Trophoblast cell (in vitro differentiated cells and primary cell): ENCODE data around the gene PTBP3.
"Not testable (repeated sequence)": the region's sequence is repeated elsewhere in the genome, so short reads cannot be mapped to it uniquely, and the experiment has no call there.

ENCODE experiments used
- DNase-seq, 2 donors: peaks; one replicate each; pipeline ENCODE4 v3.0.0-alpha.2; 2016
- H2AFZ ChIP-seq: 2 replicates; pipeline ENCODE4 v1.6.1; 2013; ENCODE audit warnings: low read length, moderate library complexity, mild to moderate bottlenecking; ENCODE audit not compliant: insufficient read depth, poor library complexity
- H2AK5ac ChIP-seq: 2 replicates; pipeline ENCODE4 v1.6.1; 2013; ENCODE audit warnings: mild to moderate bottlenecking, low read length
- H2BK120ac ChIP-seq: 2 replicates; pipeline ENCODE4 v1.6.1; 2013; ENCODE audit warnings: low read length, mild to moderate bottlenecking, moderate library complexity; ENCODE audit not compliant: insufficient read depth, poor library complexity
- H2BK12ac ChIP-seq: 2 replicates; pipeline ENCODE4 v1.6.1; 2013; ENCODE audit warnings: mild to moderate bottlenecking, low read length, moderate library complexity
- H2BK5ac ChIP-seq: 2 replicates; pipeline ENCODE4 v1.6.1; 2013; ENCODE audit warnings: low read length, low read depth, moderate library complexity, mild to moderate bottlenecking; ENCODE audit not compliant: poor library complexity
- H3K14ac ChIP-seq: 2 replicates; pipeline ENCODE4 v1.6.1; 2013; ENCODE audit warnings: mild to moderate bottlenecking, low read length
- H3K18ac ChIP-seq: 2 replicates; pipeline ENCODE4 v1.6.1; 2013; ENCODE audit warnings: mild to moderate bottlenecking, low read length
- H3K23ac ChIP-seq: 2 replicates; pipeline ENCODE4 v1.6.1; 2013; ENCODE audit warnings: low read length
- H3K27ac ChIP-seq: 2 replicates; pipeline ENCODE4 v1.5.1; 2013; ENCODE audit warnings: low read depth, mild to moderate bottlenecking, inconsistent platforms, low read length, moderate library complexity
- H3K27me3 ChIP-seq: 2 replicates; pipeline ENCODE4 v1.6.1; 2013; ENCODE audit warnings: inconsistent platforms, mild to moderate bottlenecking, low read length, moderate library complexity; ENCODE audit not compliant: insufficient read depth
- H3K36me3 ChIP-seq, 2 experiments: 1 replicate in 1 of 2; 2 replicates in 1 of 2; pipeline ENCODE4 v1.6.1; 2013; ENCODE audit warnings: low read length in 2 of 2, mild to moderate bottlenecking in 2 of 2, moderate library complexity in 1 of 2; ENCODE audit not compliant: insufficient read depth in 2 of 2, control insufficient read depth in 1 of 2
- H3K4ac ChIP-seq: 2 replicates; pipeline ENCODE4 v1.6.1; 2013; ENCODE audit warnings: low read depth, mild to moderate bottlenecking, low read length, moderate library complexity
- H3K4me1 ChIP-seq, 2 experiments: 1 replicate in 1 of 2; 2 replicates in 1 of 2; pipeline ENCODE4 v1.6.1; 2013; ENCODE audit warnings: low read length in 2 of 2, mild to moderate bottlenecking in 2 of 2, moderate library complexity in 1 of 2; ENCODE audit not compliant: insufficient read depth in 2 of 2, control insufficient read depth in 1 of 2
- H3K4me2 ChIP-seq: 2 replicates; pipeline ENCODE4 v1.6.1; 2013; ENCODE audit warnings: inconsistent platforms, mild to moderate bottlenecking, low read length, moderate library complexity
- H3K4me3 ChIP-seq: 2 replicates; pipeline ENCODE4 v1.5.1; 2013; ENCODE audit warnings: mild to moderate bottlenecking, low read depth, low read length, inconsistent platforms
- H3K79me1 ChIP-seq: one replicate; pipeline ENCODE4 v1.6.1; 2013; ENCODE audit warnings: low read length
- H3K79me2 ChIP-seq: 2 replicates; pipeline ENCODE4 v1.6.1; 2013; ENCODE audit warnings: low read length, mild to moderate bottlenecking; ENCODE audit not compliant: control insufficient read depth, insufficient read depth, poor library complexity
- H3K9ac ChIP-seq: 2 replicates; pipeline ENCODE4 v1.6.1; 2013; ENCODE audit warnings: mild to moderate bottlenecking, low read length
- H3K9me3 ChIP-seq: 2 replicates; pipeline ENCODE4 v1.6.1; 2013; ENCODE audit warnings: low read depth, mild to moderate bottlenecking, control low read depth, inconsistent platforms, low read length; ENCODE audit not compliant: insufficient read depth
- H4K12ac ChIP-seq: 2 replicates; pipeline ENCODE4 v1.6.1; 2013; ENCODE audit warnings: low read depth, mild to moderate bottlenecking, low read length, moderate library complexity
- H4K8ac ChIP-seq: 2 replicates; pipeline ENCODE4 v1.6.1; 2013; ENCODE audit warnings: low read depth, mild to moderate bottlenecking, low read length, moderate library complexity
- H4K91ac ChIP-seq: one replicate; pipeline ENCODE4 v1.6.1; 2013; ENCODE audit warnings: low read depth, mild to moderate bottlenecking, low read length, moderate library complexity
- WGBS: extraction: QIAGEN DNeasy Blood & Tissue Kit; methylation state at CpG from one replicate; pipeline ENCODE4 v1.1.7; 2013; ENCODE audit warnings: missing lambda C conversion rate; ENCODE audit not compliant: insufficient read length, insufficient coverage; ENCODE audit errors: extremely low coverage; 5-methylcytosine and 5-hydroxymethylcytosine counted together

PTBP3 gene

GRCh38 chr9:112373666-112374065, 40.2 kb upstream of the PTBP3 start:
- DNase-seq, H4K91ac ChIP-seq, H3K4ac ChIP-seq, H3K79me2 ChIP-seq, H2BK5ac ChIP-seq, H2AK5ac ChIP-seq, H3K36me3 ChIP-seq, H2BK120ac ChIP-seq, H3K4me1 ChIP-seq, H3K27ac ChIP-seq, H2AFZ ChIP-seq, H3K79me1 ChIP-seq, H4K8ac ChIP-seq, H3K9me3 ChIP-seq, H2BK12ac ChIP-seq, H3K14ac ChIP-seq, H3K27me3 ChIP-seq, H3K4me3 ChIP-seq, H3K18ac ChIP-seq, H3K4me2 ChIP-seq, H3K9ac ChIP-seq, H3K23ac ChIP-seq, H4K12ac ChIP-seq: not testable (repeated sequence)
- WGBS, result no CpG with 5 or more reads among the region's 2 CpGs

GRCh38 chr9:112371060-112371459, 37.6 kb upstream of the PTBP3 start:
- no peaks in the 10 kb centered on the region for H3K79me2 ChIP-seq
- no peak overlapping the region for H2AK5ac ChIP-seq
- H2AFZ ChIP-seq, result no peak overlapping the region
- H3K79me1 ChIP-seq, result no peaks in the 10 kb centered on the region
- no peak overlapping the region for H3K18ac ChIP-seq
- H3K9ac ChIP-seq, result no peak overlapping the region
- no peak for DNase-seq
- H3K4ac ChIP-seq, result no peak overlapping the region
- H3K9me3 ChIP-seq, result peaks cover 11% of the 10 kb centered on the region
- H4K12ac ChIP-seq, result no peak overlapping the region
- H4K8ac ChIP-seq, result no peak overlapping the region
- no peak overlapping the region for H3K14ac ChIP-seq
- H3K27ac ChIP-seq, result no peak overlapping the region
- H2BK5ac ChIP-seq, result no peak overlapping the region
- no peaks in the 10 kb centered on the region for H3K4me1 ChIP-seq
- no peaks in the 10 kb centered on the region for H3K36me3 ChIP-seq
- H3K4me3 ChIP-seq, result no peak overlapping the region
- no peak overlapping the region for H4K91ac ChIP-seq
- H3K23ac ChIP-seq, result no peak overlapping the region
- no peak overlapping the region for H2BK120ac ChIP-seq
- WGBS, result no CpG with 5 or more reads among the region's 1 CpG
- no peak overlapping the region for H2BK12ac ChIP-seq
- no peak overlapping the region for H3K4me2 ChIP-seq
- H3K27me3 ChIP-seq, result no peaks in the 10 kb centered on the region

GRCh38 chr9:112369817-112370216, 36.4 kb upstream of the PTBP3 start:
- Histone ChIP-seq H3K79me2 (no peaks in the 10 kb centered on the region), H3K27me3 (no peaks in the 10 kb centered on the region), H2BK120ac (no peak overlapping the region), H3K9ac (no peak overlapping the region), H3K4ac (no peak overlapping the region), H3K4me1 (no peaks in the 10 kb centered on the region), H3K4me2 (no peak overlapping the region), H4K91ac (no peak overlapping the region), H2BK12ac (no peak overlapping the region), H2AK5ac (no peak overlapping the region), H3K79me1 (no peaks in the 10 kb centered on the region), H3K18ac (no peak overlapping the region), H3K14ac (no peak overlapping the region), H4K12ac (no peak overlapping the region), H2AFZ (no peak overlapping the region), H3K4me3 (no peak overlapping the region), H3K27ac (no peak overlapping the region), H4K8ac (no peak overlapping the region), H3K9me3 (peaks cover 11% of the 10 kb centered on the region), H3K36me3 (no peaks in the 10 kb centered on the region), H2BK5ac (no peak overlapping the region), H3K23ac (no peak overlapping the region)
- WGBS, result no CpG with 5 or more reads among the region's 1 CpG
- no peak for DNase-seq

- Histone ChIP-seq H3K4me2 (no peak overlapping the region), H2BK12ac (no peak overlapping the region), H3K27me3 (no peaks in the 10 kb centered on the region), H4K91ac (no peak overlapping the region), H3K14ac (no peak overlapping the region), H3K9ac (no peak overlapping the region), H3K9me3 (peaks cover 11% of the 10 kb centered on the region), H3K79me1 (no peaks in the 10 kb centered on the region), H3K36me3 (no peaks in the 10 kb centered on the region), H3K4ac (no peak overlapping the region), H3K79me2 (no peaks in the 10 kb centered on the region), H3K4me1 (no peaks in the 10 kb centered on the region), H2BK120ac (no peak overlapping the region), H2AFZ (no peak overlapping the region), H3K18ac (no peak overlapping the region), H3K27ac (no peak overlapping the region), H2AK5ac (no peak overlapping the region), H4K12ac (no peak overlapping the region), H2BK5ac (no peak overlapping the region), H3K23ac (no peak overlapping the region), H3K4me3 (no peak overlapping the region), H4K8ac (no peak overlapping the region)
- no peak for DNase-seq
Measured at GRCh38 chr9:112367465-112367864, 34.0 kb upstream of the PTBP3 start.
